ENCODE measurements around the gene RSBN1L.

Gene RSBN1L

DNA sequence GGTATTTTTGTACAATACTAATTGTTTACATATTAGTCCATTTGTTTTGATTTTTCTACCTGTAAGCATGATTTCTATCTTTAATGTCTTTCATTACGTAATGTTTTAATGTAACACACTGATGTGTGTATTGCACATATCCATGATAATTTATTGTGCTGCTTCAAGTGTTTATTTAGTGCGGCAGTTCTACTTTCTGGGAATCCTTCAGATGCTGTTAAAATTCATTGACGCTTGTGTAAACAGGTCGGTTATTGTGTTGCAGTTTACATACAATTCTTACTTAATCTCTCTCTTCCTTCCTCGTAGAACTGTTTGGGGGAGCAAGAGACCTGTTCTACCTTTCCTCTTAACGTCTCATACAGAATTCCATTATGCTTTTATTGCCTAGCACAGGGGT, 95.1 kb downstream of the RSBN1L start:
- Histone ChIP-seq H3K4me3 (IDR thresholded peaks at IDR 0.05; ENCODE audit: insufficient read depth, low read depth, low read length) (no peak overlapping the region), H3K4me1 (ENCODE audit: low read depth, poor library complexity, severe bottlenecking) (peaks cover 7% of the 10 kb centered on the region), H2AFZ (ENCODE audit: low read depth) (no peak overlapping the region), H4K20me1 (ENCODE audit: insufficient read depth) (no peaks in the 10 kb centered on the region), H3K36me3 (ENCODE audit: insufficient read depth) (no peaks in the 10 kb centered on the region), H3K27me3 (ENCODE audit: insufficient read depth, low read depth) (no peaks in the 10 kb centered on the region), H3K27ac (no peak overlapping the region), H3K79me2 (ENCODE audit: insufficient read depth, low read depth) (no peaks in the 10 kb centered on the region), H3K9ac (no peak overlapping the region), H3K4me2 (no peak overlapping the region)
- TF ChIP-seq, protein P1, sequence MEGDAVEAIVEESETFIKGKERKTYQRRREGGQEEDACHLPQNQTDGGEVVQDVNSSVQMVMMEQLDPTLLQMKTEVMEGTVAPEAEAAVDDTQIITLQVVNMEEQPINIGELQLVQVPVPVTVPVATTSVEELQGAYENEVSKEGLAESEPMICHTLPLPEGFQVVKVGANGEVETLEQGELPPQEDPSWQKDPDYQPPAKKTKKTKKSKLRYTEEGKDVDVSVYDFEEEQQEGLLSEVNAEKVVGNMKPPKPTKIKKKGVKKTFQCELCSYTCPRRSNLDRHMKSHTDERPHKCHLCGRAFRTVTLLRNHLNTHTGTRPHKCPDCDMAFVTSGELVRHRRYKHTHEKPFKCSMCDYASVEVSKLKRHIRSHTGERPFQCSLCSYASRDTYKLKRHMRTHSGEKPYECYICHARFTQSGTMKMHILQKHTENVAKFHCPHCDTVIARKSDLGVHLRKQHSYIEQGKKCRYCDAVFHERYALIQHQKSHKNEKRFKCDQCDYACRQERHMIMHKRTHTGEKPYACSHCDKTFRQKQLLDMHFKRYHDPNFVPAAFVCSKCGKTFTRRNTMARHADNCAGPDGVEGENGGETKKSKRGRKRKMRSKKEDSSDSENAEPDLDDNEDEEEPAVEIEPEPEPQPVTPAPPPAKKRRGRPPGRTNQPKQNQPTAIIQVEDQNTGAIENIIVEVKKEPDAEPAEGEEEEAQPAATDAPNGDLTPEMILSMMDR (conservative IDR thresholded peaks at IDR 0.05; ENCODE audit: low read depth, low read length): no peak

DNA sequence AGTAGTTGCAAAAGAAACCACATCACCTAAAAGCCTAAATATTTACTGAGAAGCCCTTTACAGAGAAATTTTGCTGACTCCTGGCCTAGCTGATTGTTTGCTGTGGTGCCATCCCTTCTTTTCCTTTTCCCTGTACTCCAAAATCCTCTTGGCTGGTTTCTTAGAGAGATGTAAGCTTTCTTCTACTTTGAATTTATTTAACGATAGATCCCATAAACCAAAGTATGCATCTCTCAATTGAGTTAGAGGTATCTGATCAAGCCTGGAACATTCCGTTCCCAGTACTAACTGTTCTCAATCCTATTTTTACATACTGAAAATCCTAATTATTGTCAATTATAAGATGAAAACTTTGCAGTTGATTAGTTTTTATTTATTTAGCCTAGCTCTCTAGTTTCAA, 95.7 kb downstream of the RSBN1L start:
- no peak overlapping the region for H3K4me2 ChIP-seq
- TF ChIP-seq, protein P1 (conservative IDR thresholded peaks at IDR 0.05; ENCODE audit: low read depth, low read length): no peak
- H3K27me3 ChIP-seq (ENCODE audit: insufficient read depth, low read depth): no peaks in the 10 kb centered on the region
- peaks cover 3% of the 10 kb centered on the region; the same call in 1 of the 2 replicates for H3K79me2 ChIP-seq (ENCODE audit: insufficient read depth, low read depth)
- H3K9ac ChIP-seq: no peak overlapping the region
- H4K20me1 ChIP-seq (ENCODE audit: insufficient read depth): no peaks in the 10 kb centered on the region
- H2AFZ ChIP-seq (ENCODE audit: low read depth): no peak overlapping the region
- no peak overlapping the region for H3K4me3 ChIP-seq (IDR thresholded peaks at IDR 0.05; ENCODE audit: insufficient read depth, low read depth, low read length)
- peaks cover 13% of the 10 kb centered on the region for H3K4me1 ChIP-seq (ENCODE audit: low read depth, poor library complexity, severe bottlenecking)
- no peak overlapping the region for H3K27ac ChIP-seq
- no peaks in the 10 kb centered on the region for H3K36me3 ChIP-seq (ENCODE audit: insufficient read depth)

DNA sequence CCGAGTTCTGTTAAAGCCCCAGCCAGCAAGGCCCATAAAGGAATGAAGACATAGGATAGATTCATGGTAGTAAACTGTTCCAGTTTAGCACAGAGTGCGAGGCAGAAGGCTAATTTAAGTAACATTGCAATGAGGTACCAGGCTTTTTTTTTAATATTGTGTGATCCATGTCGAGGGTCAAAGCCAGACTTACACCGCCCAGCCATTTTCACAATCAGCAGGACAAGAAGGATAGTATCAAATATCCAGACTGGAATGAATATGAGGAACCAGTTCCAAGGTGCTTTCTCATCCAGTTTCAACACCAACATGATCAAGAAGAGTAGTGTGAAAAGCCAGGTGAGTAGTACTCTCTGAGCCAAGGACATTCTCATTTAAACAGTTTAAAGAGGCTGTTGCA, 97.7 kb downstream of the RSBN1L start:
- no peak overlapping the region for H2AFZ ChIP-seq (ENCODE audit: low read depth)
- H3K27me3 ChIP-seq (ENCODE audit: insufficient read depth, low read depth): no peaks in the 10 kb centered on the region
- TF ChIP-seq, protein P1 (conservative IDR thresholded peaks at IDR 0.05; ENCODE audit: low read depth, low read length): no peak
- no peak overlapping the region for H3K9ac ChIP-seq
- no peak overlapping the region for H3K4me3 ChIP-seq (IDR thresholded peaks at IDR 0.05; ENCODE audit: insufficient read depth, low read depth, low read length)
- no peak overlapping the region for H3K4me2 ChIP-seq
- H3K36me3 ChIP-seq (ENCODE audit: insufficient read depth): no peaks in the 10 kb centered on the region
- H3K4me1 ChIP-seq (ENCODE audit: low read depth, poor library complexity, severe bottlenecking): peaks cover 18% of the 10 kb centered on the region
- H4K20me1 ChIP-seq (ENCODE audit: insufficient read depth): no peaks in the 10 kb centered on the region
- H3K27ac ChIP-seq: no peak overlapping the region
- H3K79me2 ChIP-seq (ENCODE audit: insufficient read depth, low read depth): peaks cover 12% of the 10 kb centered on the region; the same call in 1 of the 2 replicates

DNA sequence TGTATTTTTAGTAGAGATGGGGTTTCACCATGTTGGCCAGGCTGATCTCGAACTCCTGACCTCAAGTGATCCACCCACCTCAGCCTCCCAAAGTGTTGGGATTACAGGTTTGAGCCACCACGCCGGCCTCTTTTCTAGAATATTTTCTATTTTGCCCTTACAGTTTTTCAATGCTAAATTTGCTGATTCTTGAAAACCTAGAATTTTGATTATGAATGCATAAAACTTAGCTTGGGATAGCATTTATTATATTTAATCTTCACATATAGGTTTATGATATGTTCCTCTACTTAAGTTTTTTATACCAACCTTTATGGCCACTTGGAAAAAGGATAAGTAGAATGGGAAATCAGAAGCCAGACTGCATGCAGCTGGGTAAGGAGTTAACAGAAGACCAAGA, 99.8 kb downstream of the RSBN1L start:
- no peak overlapping the region for H3K9ac ChIP-seq
- TF ChIP-seq, protein P1 (conservative IDR thresholded peaks at IDR 0.05; ENCODE audit: low read depth, low read length): no peak
- H3K79me2 ChIP-seq (ENCODE audit: insufficient read depth, low read depth): peaks cover 30% of the 10 kb centered on the region
- no peaks in the 10 kb centered on the region for H3K27me3 ChIP-seq (ENCODE audit: insufficient read depth, low read depth)
- peaks cover 28% of the 10 kb centered on the region for H3K4me1 ChIP-seq (ENCODE audit: low read depth, poor library complexity, severe bottlenecking)
- no peak overlapping the region for H2AFZ ChIP-seq (ENCODE audit: low read depth)
- H3K4me3 ChIP-seq (IDR thresholded peaks at IDR 0.05; ENCODE audit: insufficient read depth, low read depth, low read length): no peak overlapping the region
- H4K20me1 ChIP-seq (ENCODE audit: insufficient read depth): no peaks in the 10 kb centered on the region
- H3K4me2 ChIP-seq: peak overlapping the region; percentile 69; the same call in 1 of the 2 replicates
- no peaks in the 10 kb centered on the region for H3K36me3 ChIP-seq (ENCODE audit: insufficient read depth)
- no peak overlapping the region for H3K27ac ChIP-seq

Data from KMS-11 (cell line).